ENCODE results near the gene PTPN6. TPM values are rescaled to one million over a fixed set of nuclear protein-coding genes. Genes with fewer than 3 reads are reported as not detected.
A peak's percentile ranks its signal among the peaks of the same experiment; 100 is the strongest.

PTPN6 gene
- total RNA-seq, 2 experiments from 2014 or later = 79.0 to 83.5 TPM

DNA sequence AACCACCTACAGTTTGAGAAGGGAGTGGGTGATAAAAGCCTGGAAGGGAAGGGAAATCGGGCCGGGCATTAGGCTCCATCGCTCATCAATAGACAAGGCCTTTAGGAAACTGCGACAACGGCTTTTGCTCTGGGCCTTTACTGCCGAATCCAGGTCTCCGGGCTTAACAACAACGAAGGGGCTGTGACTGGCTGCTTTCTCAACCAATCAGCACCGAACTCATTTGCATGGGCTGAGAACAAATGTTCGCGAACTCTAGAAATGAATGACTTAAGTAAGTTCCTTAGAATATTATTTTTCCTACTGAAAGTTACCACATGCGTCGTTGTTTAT is 7.8 kb upstream of the PTPN6 start:
- Mint-ChIP-seq H3K9me3 (no peaks in the 10 kb centered on the region), H3K27me3 (no peaks in the 10 kb centered on the region), H3K36me3 (ENCODE audit: low read depth) (peaks cover 19% of the 10 kb centered on the region), H3K4me1 (ENCODE audit: low read depth) (peaks cover 65% of the 10 kb centered on the region), H3K27ac (peak overlapping the region; percentile 97), H3K4me3 (peak overlapping the region; percentile 97)
- H3K27me3 ChIP-seq (ENCODE audit: control insufficient read depth in 1 of 2, insufficient read depth in 2 of 2, low read length in 2 of 2) = no peaks in the 10 kb centered on the region
- no peak for TF ChIP-seq CTCF (IDR thresholded peaks at IDR 0.05)
- H3K9me3 ChIP-seq (ENCODE audit: control insufficient read depth in 1 of 2, insufficient read depth in 1 of 2, low read length in 2 of 2) = no peaks in the 10 kb centered on the region
- ChIA-PET POLR2A (interaction anchor here (0.6 to 11.6 kb wide), 40 partner anchors 8 to 1027 kb away, joined by 3 to 963 read pairs (median 7); partner anchors contain the start of genes ATN1, C1RL, CD4 and CDCA3), CTCF (interaction anchor here (0.9 to 10.8 kb wide), 10 partner anchors 17 to 166 kb away, joined by 3 to 324 read pairs (median 16); partner anchors contain the start of genes C1RL, CDCA3, ENO2 and LPCAT3)
- peak overlapping the region; percentile 65 for H3K4me3 ChIP-seq (ENCODE audit: low read length)
- peak; percentile 69 for ATAC-seq (ENCODE audit: poor library complexity)
- intact Hi-C loops (cut with DNase I, micrococcal nuclease) = loop anchor here (1.0 to 5.0 kb wide), 3 partner anchors 19 to 76 kb away; partner anchors contain the start of genes LPCAT3 (in 1 of the 2) and TPI1 (in 1 of the 2)
- peaks cover 67% of the 10 kb centered on the region for H3K4me1 ChIP-seq (ENCODE audit: insufficient read depth, low read length)
- H3K27ac ChIP-seq (ENCODE audit: low read depth in 1 of 2, low read length in 2 of 2) = peak overlapping the region; percentile 96 to 98
- DNase-seq = peak; percentile 63 to 95 (median 74)
- peaks cover 17% of the 10 kb centered on the region for H3K36me3 ChIP-seq (ENCODE audit: insufficient read depth, low read length)

GRCh38 chr12:6943722-6944380 is 7.3 kb upstream of the PTPN6 start, which contains the start of the genes C12orf57 and RNU7-1:
TSS of gene C12orf57 (plus strand) at chr12:6944022. CDS start at chr12:6944122, 100 bp downstream.
TSS of gene RNU7-1 (plus strand) at chr12:6943816.
- ATAC-seq (ENCODE audit: poor library complexity) = peak; percentile 62
- Mint-ChIP-seq H3K27me3 (no peaks in the 10 kb centered on the region), H3K4me3 (peak within 1 kb of the TSS; percentile 97), H3K4me1 (ENCODE audit: low read depth) (peaks cover 70% of the 10 kb centered on the region), H3K36me3 (ENCODE audit: low read depth) (peaks cover 19% of the 10 kb centered on the region), H3K27ac (peak within 1 kb of the TSS; percentile 97), H3K9me3 (no peaks in the 10 kb centered on the region)
- intact Hi-C loops (cut with DNase I, micrococcal nuclease) = loop anchor here (1.0 to 5.0 kb wide), 7 partner anchors 8 to 77 kb away; partner anchors contain the start of genes EMG1 (in 1 of the 2), LPCAT3 (in 1 of the 2), PHB2 (in 1 of the 2) and TPI1 (in 1 of the 2)
- Histone ChIP-seq H3K9me3 (ENCODE audit: control insufficient read depth in 1 of 2, insufficient read depth in 1 of 2, low read length in 2 of 2) (no peaks in the 10 kb centered on the region), H3K27ac (ENCODE audit: low read depth in 1 of 2, low read length in 2 of 2) (peak within 1 kb of the TSS; percentile 96 to 98), H3K4me1 (ENCODE audit: insufficient read depth, low read length) (peaks cover 68% of the 10 kb centered on the region), H3K4me3 (ENCODE audit: low read length) (peak within 1 kb of the TSS; percentile 65), H3K27me3 (ENCODE audit: control insufficient read depth in 1 of 2, insufficient read depth in 2 of 2, low read length in 2 of 2) (no peaks in the 10 kb centered on the region), H3K36me3 (ENCODE audit: insufficient read depth, low read length) (peaks cover 17% of the 10 kb centered on the region)
- no peak for TF ChIP-seq CTCF (IDR thresholded peaks at IDR 0.05)
- CTCF ChIA-PET = interaction anchor here (0.9 to 10.8 kb wide), 14 partner anchors 17 to 246 kb away, joined by 3 to 324 read pairs (median 8); partner anchors contain the start of genes C1RL, CDCA3, ENO2 and LPCAT3
- POLR2A ChIA-PET = interaction anchor here (0.6 to 11.6 kb wide), 40 partner anchors 9 to 1027 kb away, joined by 3 to 963 read pairs (median 7); partner anchors contain the start of genes ATN1, C1RL, CD4 and CDCA3
- peak in 13 of 14 experiments; percentile 43 to 93 (median 63) for DNase-seq

- Mint-ChIP-seq H3K9me3 (no peaks in the 10 kb centered on the region), H3K4me3 (peak overlapping the region; percentile 97), H3K36me3 (ENCODE audit: low read depth) (peaks cover 19% of the 10 kb centered on the region), H3K4me1 (ENCODE audit: low read depth) (peaks cover 73% of the 10 kb centered on the region), H3K27ac (peak overlapping the region; percentile 97), H3K27me3 (no peaks in the 10 kb centered on the region)
- Histone ChIP-seq H3K4me1 (ENCODE audit: insufficient read depth, low read length) (peaks cover 74% of the 10 kb centered on the region), H3K9me3 (ENCODE audit: control insufficient read depth in 1 of 2, insufficient read depth in 1 of 2, low read length in 2 of 2) (no peaks in the 10 kb centered on the region), H3K4me3 (ENCODE audit: low read length) (peak overlapping the region; percentile 65), H3K27me3 (ENCODE audit: control insufficient read depth in 1 of 2, insufficient read depth in 2 of 2, low read length in 2 of 2) (no peaks in the 10 kb centered on the region), H3K36me3 (ENCODE audit: insufficient read depth, low read length) (peaks cover 17% of the 10 kb centered on the region), H3K27ac (ENCODE audit: low read depth in 1 of 2, low read length in 2 of 2) (peak overlapping the region; percentile 96 to 98)
- POLR2A ChIA-PET = interaction anchor here (0.6 to 11.6 kb wide), 37 partner anchors 10 to 1026 kb away, joined by 3 to 963 read pairs (median 8); partner anchors contain the start of genes ATN1, C1RL, CD4 and CDCA3
- TF ChIP-seq CTCF (IDR thresholded peaks at IDR 0.05) = peak; percentile 92
- peak; percentile 51 for ATAC-seq (ENCODE audit: poor library complexity)
- intact Hi-C loops (cut with DNase I, micrococcal nuclease) = loop anchor here (1.0 to 5.0 kb wide), 5 partner anchors 8 to 77 kb away; partner anchors contain the start of genes EMG1 (in 1 of the 2), PHB2 (in 1 of the 2) and TPI1 (in 1 of the 2)
- peak; percentile 75 to 94 (median 84) for DNase-seq
- CTCF ChIA-PET = interaction anchor here (0.7 to 10.8 kb wide), 19 partner anchors 9 to 245 kb away, joined by 3 to 324 read pairs (median 6); partner anchors contain the start of genes C1RL, CDCA3, EMG1 and ENO2
Observed at GRCh38 chr12:6944381-6945186, 6.6 kb upstream of the PTPN6 start.

All from CD4-positive, alpha-beta T cell (primary cell).